ENCODE measurements around the gene INSL3.

INSL3 gene

DNA sequence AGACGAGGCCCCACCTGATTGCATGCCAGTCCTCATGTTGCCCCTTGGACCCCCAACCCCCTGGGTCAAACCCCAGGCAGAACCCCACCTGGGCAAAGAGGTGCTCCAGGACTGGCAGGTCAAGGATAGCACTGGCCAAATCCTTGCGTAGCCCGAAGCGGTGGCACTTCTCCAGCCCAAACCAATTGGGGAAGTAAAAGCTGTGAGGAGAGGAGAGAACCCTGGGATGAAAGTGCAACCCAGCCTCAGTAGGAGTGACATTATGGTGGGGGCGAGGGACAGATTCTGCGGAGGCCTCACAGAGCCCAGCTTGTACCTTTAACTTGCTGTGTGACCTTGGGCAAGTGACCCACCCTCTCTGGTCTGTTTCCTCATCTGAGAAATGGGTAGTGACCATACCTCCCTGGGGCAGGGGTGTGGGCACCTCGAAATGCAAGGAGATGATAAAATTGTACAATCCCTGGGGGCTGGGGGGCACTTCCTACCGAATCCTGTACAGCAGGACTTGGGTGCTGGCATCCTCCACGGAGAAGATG, 22.0 kb upstream of the INSL3 start:
- H3K4me1 ChIP-seq (ENCODE audit: control insufficient read depth, insufficient read depth, low read length): peaks cover 2% of the 10 kb centered on the region; the same call in 1 of the 2 replicates
- WGBS (ENCODE audit: insufficient coverage, insufficient read length): no CpG with 5 or more reads among the region's 9 CpGs

DNA sequence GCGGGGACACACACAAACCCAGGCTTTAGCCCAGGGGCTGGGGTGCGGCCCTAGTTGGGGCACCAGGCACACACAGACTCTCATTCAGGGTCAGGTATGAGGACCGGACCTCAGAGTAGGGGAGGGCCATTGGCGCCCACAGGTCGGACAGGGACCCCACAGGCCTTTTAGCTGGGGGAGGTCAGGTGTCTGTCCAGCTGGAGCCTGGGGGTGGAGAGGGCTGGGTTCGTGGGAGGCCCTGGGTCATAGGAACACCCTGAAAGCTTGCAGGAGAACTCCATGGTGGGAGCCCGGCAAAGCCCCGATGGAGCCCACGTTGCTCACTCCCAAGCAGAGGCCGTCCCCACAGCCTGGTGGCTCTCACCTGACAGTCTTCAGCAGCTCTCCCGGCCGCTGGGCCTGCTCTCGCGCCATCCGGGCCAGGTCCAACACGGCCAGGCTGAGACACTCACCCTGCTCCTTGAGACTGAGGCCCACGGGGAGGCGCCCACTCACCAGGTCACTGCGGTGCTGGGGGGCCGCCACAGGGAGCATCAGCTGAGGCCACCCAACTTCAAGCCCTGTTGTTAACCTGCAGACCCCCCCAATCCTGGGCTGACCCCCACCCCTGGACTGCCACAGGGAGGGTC, 21.5 kb upstream of the INSL3 start:
- Histone ChIP-seq H3K4me3 (ENCODE audit: low read length) (peak overlapping the region; percentile 26; the same call in 1 of the 2 replicates), H3K36me3 (ENCODE audit: control insufficient read depth, insufficient read depth, low read length) (no peaks in the 10 kb centered on the region), H3K9me3 (ENCODE audit: control insufficient read depth, insufficient read depth, low read length) (no peaks in the 10 kb centered on the region), H3K27ac (ENCODE audit: low read length) (no peak overlapping the region), H3K4me1 (ENCODE audit: control insufficient read depth, insufficient read depth, low read length) (peaks cover 2% of the 10 kb centered on the region; the same call in 1 of the 2 replicates), H3K27me3 (ENCODE audit: control insufficient read depth, insufficient read depth, low read length) (no peaks in the 10 kb centered on the region)
- WGBS (ENCODE audit: insufficient coverage, insufficient read length): no CpG with 5 or more reads among the region's 20 CpGs
- DNase-seq (ENCODE audit: low read depth, low spot score): no peak

More for the DNA sequence above, 22.0 kb upstream of the INSL3 start:
- DNase-seq (ENCODE audit: low read depth, low spot score): no peak
- Histone ChIP-seq H3K4me3 (ENCODE audit: low read length) (no peak overlapping the region), H3K27me3 (ENCODE audit: control insufficient read depth, insufficient read depth, low read length) (no peaks in the 10 kb centered on the region), H3K9me3 (ENCODE audit: control insufficient read depth, insufficient read depth, low read length) (no peaks in the 10 kb centered on the region), H3K36me3 (ENCODE audit: control insufficient read depth, insufficient read depth, low read length) (no peaks in the 10 kb centered on the region), H3K27ac (ENCODE audit: low read length) (no peak overlapping the region)

DNA sequence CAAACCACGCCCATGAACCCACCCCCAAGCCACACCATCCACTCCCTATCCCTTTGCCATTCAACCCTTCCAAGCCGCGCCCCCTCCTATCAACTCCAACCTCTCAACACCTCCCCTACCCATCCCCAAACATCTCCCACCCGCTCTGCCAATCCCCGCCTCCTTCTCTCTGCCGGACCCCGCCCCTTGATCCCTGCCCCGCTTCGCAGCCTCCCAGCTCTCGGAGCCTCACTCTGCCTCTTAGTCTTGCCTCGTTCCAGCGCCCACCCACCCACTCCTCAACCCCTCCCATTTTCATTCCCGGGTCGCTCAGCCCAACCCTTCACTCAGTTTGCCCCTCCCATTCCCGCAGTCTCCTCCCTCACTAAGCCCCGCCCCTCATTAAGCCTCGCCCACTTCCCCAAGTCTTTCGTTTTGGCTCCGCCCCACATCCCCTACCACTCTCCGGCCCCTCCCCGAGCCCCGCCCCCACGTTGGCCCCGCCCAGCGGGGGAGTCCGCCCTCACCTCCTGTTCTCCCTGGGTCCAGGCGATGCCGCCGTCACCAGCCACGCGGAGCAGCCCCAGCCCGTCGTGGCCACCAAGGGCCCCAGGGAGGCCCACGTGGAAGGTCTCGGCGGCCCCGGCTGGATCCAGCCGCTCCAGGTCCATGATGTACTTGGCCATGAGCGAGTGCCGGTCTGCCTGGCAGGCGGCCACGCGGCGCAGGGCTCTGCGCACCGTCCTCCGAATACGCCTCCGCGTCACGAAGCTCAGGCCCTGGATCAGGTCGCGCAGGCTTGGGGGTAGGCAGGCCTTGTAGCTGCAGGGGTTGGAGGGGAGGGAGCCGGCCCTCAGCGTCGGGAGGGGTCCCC, 20.7 kb upstream of the INSL3 start:
- DNase-seq (ENCODE audit: low read depth, low spot score): no peak
- peaks cover 2% of the 10 kb centered on the region; the same call in 1 of the 2 replicates for H3K4me1 ChIP-seq (ENCODE audit: control insufficient read depth, insufficient read depth, low read length)
- no peak overlapping the region for H3K27ac ChIP-seq (ENCODE audit: low read length)
- no peaks in the 10 kb centered on the region for H3K9me3 ChIP-seq (ENCODE audit: control insufficient read depth, insufficient read depth, low read length)
- no CpG with 5 or more reads among the region's 56 CpGs for WGBS (ENCODE audit: insufficient coverage, insufficient read length)
- H3K4me3 ChIP-seq (ENCODE audit: low read length): peak overlapping the region; percentile 42; the same call in 1 of the 2 replicates
- H3K36me3 ChIP-seq (ENCODE audit: control insufficient read depth, insufficient read depth, low read length): no peaks in the 10 kb centered on the region
- no peaks in the 10 kb centered on the region for H3K27me3 ChIP-seq (ENCODE audit: control insufficient read depth, insufficient read depth, low read length)

DNA sequence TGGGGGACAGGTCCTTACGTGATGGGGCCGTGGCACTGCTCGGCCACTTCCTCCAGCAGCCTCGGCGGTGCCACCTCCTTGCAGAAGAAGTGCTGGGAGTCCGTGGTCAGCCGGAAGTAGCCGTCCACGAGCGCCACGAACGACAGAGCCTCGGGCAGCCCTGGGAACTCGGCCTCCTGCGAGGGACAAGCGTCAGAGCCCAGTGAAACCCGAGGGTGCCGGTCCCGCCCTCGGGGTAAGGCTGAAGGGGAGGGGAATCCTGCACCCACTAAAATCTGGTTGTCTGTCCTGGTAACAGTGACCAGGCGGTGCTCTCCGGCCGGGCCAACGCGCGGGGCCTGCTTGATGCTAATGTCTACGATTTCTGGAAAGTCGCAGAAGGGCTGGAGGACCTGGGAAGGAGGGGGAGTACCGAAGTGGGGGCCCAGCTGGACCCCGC, 20.1 kb upstream of the INSL3 start:
- no peak for DNase-seq (ENCODE audit: low read depth, low spot score)
- no peaks in the 10 kb centered on the region for H3K27me3 ChIP-seq (ENCODE audit: control insufficient read depth, insufficient read depth, low read length)
- H3K27ac ChIP-seq (ENCODE audit: low read length): no peak overlapping the region
- no CpG with 5 or more reads among the region's 30 CpGs for WGBS (ENCODE audit: insufficient coverage, insufficient read length)
- H3K4me1 ChIP-seq (ENCODE audit: control insufficient read depth, insufficient read depth, low read length): peaks cover 2% of the 10 kb centered on the region; the same call in 1 of the 2 replicates
- H3K9me3 ChIP-seq (ENCODE audit: control insufficient read depth, insufficient read depth, low read length): no peaks in the 10 kb centered on the region
- H3K36me3 ChIP-seq (ENCODE audit: control insufficient read depth, insufficient read depth, low read length): no peaks in the 10 kb centered on the region
- peak overlapping the region; percentile 42; the same call in 1 of the 2 replicates for H3K4me3 ChIP-seq (ENCODE audit: low read length)

DNA sequence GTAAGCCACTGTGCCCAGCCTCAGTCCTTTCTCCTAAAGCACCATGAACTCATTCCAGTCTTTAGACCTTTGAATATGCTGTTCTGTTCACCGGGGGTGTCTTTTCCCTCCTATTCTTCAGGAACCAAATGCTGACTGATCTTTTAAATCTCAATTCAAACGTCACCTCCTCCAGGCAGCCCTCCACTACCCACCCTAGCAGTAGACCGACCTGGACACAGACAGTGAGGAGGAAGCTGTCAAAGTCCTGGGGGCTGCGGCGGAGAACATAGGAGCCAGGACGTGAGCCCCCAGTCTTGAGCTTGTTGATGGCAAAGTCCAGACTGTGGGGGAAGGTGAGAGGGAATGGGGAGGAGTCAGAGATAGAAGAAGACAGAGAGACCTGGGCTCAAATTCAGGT, 18.7 kb upstream of the INSL3 start:
- no peak for DNase-seq (ENCODE audit: low read depth, low spot score)
- no CpG with 5 or more reads among the region's 6 CpGs for WGBS (ENCODE audit: insufficient coverage, insufficient read length)
- Histone ChIP-seq H3K27me3 (ENCODE audit: control insufficient read depth, insufficient read depth, low read length) (no peaks in the 10 kb centered on the region), H3K4me3 (ENCODE audit: low read length) (no peak overlapping the region), H3K4me1 (ENCODE audit: control insufficient read depth, insufficient read depth, low read length) (peaks cover 2% of the 10 kb centered on the region; the same call in 1 of the 2 replicates), H3K9me3 (ENCODE audit: control insufficient read depth, insufficient read depth, low read length) (no peaks in the 10 kb centered on the region), H3K27ac (ENCODE audit: low read length) (no peak overlapping the region), H3K36me3 (ENCODE audit: control insufficient read depth, insufficient read depth, low read length) (no peaks in the 10 kb centered on the region)

DNA sequence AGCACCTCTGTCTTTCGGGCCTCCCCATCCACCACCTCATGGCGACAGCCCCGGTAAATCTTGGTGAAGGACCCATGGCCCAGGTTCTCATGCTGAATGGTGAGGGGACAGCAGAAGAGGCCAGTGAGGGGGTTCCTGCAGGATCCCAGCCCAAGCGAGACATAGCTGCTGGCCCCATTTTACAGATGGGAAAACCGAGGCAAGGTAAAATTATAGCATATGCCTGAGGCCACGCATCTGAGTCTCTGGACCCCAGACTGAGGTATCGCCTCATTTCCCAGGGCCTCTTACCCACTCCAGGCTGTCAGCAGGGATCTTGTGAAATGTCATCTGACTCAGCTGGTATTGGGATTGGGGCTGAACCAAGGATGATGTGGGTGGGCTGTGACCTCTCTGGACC, 16.7 kb upstream of the INSL3 start:
- no CpG with 5 or more reads among the region's 7 CpGs for WGBS (ENCODE audit: insufficient coverage, insufficient read length)
- no peak overlapping the region for H3K4me3 ChIP-seq (ENCODE audit: low read length)
- no peak overlapping the region for H3K27ac ChIP-seq (ENCODE audit: low read length)
- no peaks in the 10 kb centered on the region for H3K9me3 ChIP-seq (ENCODE audit: control insufficient read depth, insufficient read depth, low read length)
- H3K36me3 ChIP-seq (ENCODE audit: control insufficient read depth, insufficient read depth, low read length): no peaks in the 10 kb centered on the region
- peaks cover 2% of the 10 kb centered on the region; the same call in 1 of the 2 replicates for H3K4me1 ChIP-seq (ENCODE audit: control insufficient read depth, insufficient read depth, low read length)
- no peak for DNase-seq (ENCODE audit: low read depth, low spot score)
- H3K27me3 ChIP-seq (ENCODE audit: control insufficient read depth, insufficient read depth, low read length): no peaks in the 10 kb centered on the region

DNA sequence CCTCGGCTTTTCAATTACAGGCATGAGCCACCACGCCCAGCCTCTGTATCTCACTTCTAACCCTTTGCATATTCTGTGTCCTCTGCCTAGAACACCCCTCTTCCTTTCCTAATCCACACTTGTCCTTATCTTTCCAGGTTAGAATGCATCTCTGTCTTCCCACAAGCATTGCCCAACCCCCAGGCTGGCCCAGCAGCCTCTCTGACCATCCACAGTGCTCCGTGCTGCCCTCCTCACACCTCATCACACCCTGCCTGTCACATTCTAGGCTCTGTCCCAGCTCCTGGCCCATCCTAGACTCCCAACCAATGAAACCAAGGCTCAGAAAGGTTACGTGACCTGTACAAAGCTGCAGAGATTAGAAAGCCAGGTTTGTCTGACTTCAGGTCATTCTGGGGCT, 15.2 kb upstream of the INSL3 start:
- Histone ChIP-seq H3K4me1 (ENCODE audit: control insufficient read depth, insufficient read depth, low read length) (peaks cover 2% of the 10 kb centered on the region; the same call in 1 of the 2 replicates), H3K27ac (ENCODE audit: low read length) (no peak overlapping the region), H3K9me3 (ENCODE audit: control insufficient read depth, insufficient read depth, low read length) (no peaks in the 10 kb centered on the region), H3K27me3 (ENCODE audit: control insufficient read depth, insufficient read depth, low read length) (no peaks in the 10 kb centered on the region), H3K4me3 (ENCODE audit: low read length) (no peak overlapping the region), H3K36me3 (ENCODE audit: control insufficient read depth, insufficient read depth, low read length) (no peaks in the 10 kb centered on the region)
- no CpG with 5 or more reads among the region's 4 CpGs for WGBS (ENCODE audit: insufficient coverage, insufficient read length)
- no peak for DNase-seq (ENCODE audit: low read depth, low spot score)

DNA sequence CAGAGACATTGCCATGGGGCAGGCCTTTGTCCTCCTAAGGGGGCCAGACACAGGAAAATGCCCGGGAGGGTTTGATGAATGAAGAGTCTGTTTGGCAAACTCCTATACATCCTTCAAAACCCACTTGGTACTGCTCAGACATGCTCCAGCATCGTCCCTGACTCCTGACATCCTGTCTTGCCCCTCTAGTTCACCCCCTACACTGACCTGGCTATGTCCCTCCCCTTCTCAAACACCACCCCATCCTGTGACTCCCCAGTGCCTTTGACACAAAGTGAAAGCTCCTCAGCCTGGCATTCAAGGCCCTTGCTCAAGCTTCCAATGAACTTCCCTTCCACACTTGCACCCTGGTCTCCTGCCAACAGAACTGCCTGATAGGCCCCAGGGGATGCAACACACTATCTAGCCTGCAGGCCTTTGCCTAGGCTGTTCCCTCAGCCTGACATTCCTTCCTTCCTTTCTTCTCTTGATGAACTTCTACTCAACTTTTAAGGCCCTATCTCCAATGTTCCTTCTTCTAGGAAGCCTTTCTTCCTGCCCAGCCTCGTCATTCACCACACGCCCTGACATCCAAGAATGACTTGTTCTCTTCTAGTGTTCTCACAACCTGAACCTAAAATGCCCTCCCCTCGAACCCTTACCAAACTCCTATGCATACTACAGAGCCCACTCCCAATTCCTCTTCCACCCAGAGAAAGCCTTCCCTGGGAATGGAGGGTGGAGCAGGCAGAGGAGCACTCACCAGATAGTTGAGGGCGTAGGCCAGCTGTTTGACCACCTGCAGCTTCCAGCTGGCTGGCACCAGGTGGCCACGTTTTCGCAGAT, 14.1 kb upstream of the INSL3 start:
- Histone ChIP-seq H3K4me1 (ENCODE audit: control insufficient read depth, insufficient read depth, low read length) (0 out of 2 replicates have a peak, but pooled peaks cover 1% of the 10 kb centered on the region), H3K27me3 (ENCODE audit: control insufficient read depth, insufficient read depth, low read length) (no peaks in the 10 kb centered on the region), H3K9me3 (ENCODE audit: control insufficient read depth, insufficient read depth, low read length) (no peaks in the 10 kb centered on the region), H3K4me3 (ENCODE audit: low read length) (no peak overlapping the region), H3K27ac (ENCODE audit: low read length) (no peak overlapping the region), H3K36me3 (ENCODE audit: control insufficient read depth, insufficient read depth, low read length) (no peaks in the 10 kb centered on the region)
- no peak for DNase-seq (ENCODE audit: low read depth, low spot score)
- no CpG with 5 or more reads among the region's 8 CpGs for WGBS (ENCODE audit: insufficient coverage, insufficient read length)

DNA sequence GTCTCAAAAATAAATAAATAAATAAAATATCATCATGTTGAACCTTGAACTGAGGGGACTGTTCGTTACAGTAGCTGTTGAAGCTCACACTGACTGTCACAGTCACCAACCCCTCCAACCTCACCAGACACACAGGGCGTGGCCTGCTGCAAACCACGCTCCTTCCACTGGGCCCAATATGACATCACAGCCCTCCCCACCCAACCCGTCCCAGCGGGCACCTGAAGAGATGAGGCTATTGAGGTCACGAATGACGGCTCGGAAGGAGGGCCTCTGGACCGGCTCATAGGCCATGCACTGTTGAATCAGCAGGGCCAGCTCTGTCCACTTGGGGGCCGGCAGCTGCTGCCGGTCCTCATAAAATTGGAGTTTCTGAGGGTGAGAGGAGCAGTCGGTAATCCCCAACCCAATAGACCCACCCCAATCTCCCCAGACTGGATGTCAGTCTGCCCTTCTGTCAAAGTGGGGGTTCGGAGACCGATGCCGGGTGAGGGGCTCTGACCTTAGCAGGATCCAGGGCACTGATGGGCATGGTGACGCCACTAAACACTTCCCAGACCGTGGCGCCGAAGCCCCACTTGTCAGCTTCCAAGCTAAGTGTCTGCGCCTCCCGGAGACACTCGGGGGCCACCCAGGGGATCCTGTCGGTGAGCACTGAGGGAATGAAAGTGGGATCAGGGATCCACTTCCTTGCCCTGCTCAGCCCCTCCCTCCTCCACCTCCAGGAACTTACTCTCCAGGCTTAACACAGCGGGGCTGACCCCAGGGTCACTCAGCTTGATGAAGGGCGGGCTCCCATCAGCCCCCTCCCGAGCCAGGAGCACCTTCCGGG, 13.2 kb upstream of the INSL3 start:
- no peak overlapping the region for H3K27ac ChIP-seq (ENCODE audit: low read length)
- DNase-seq (ENCODE audit: low read depth, low spot score): no peak
- H3K36me3 ChIP-seq (ENCODE audit: control insufficient read depth, insufficient read depth, low read length): no peaks in the 10 kb centered on the region
- H3K27me3 ChIP-seq (ENCODE audit: control insufficient read depth, insufficient read depth, low read length): no peaks in the 10 kb centered on the region
- no CpG with 5 or more reads among the region's 27 CpGs for WGBS (ENCODE audit: insufficient coverage, insufficient read length)
- H3K4me3 ChIP-seq (ENCODE audit: low read length): no peak overlapping the region
- 0 out of 2 replicates have a peak, but pooled peaks cover 1% of the 10 kb centered on the region for H3K4me1 ChIP-seq (ENCODE audit: control insufficient read depth, insufficient read depth, low read length)
- no peaks in the 10 kb centered on the region for H3K9me3 ChIP-seq (ENCODE audit: control insufficient read depth, insufficient read depth, low read length)

Data from iPS DF 6.9 (cell line).